Suprapubic skin (tissue), 4 donors: ENCODE measurements around the gene TSC22D3. TPM values are rescaled to one million over a fixed set of nuclear protein-coding genes. Genes with fewer than 3 reads are reported as not detected.

Experiments used
- DNase-seq, 2 donors: peaks; one replicate each; pipeline ENCODE4 v3.0.0-alpha.2; 2019; ENCODE audit warnings: low spot score in 2 of 2
- H3K27ac ChIP-seq: fragments of 200-600 bp; sonication (generic); one replicate; pipeline ENCODE4 v1.5.1; 2019
- H3K27me3 ChIP-seq: fragments of 200-600 bp; sonication (generic); one replicate; pipeline ENCODE4 v1.5.1; 2019
- H3K36me3 ChIP-seq: fragments of 200-600 bp; sonication (generic); one replicate; pipeline ENCODE4 v1.5.1; 2019
- H3K4me1 ChIP-seq: fragments of 200-600 bp; sonication (generic); one replicate; pipeline ENCODE4 v1.5.1; 2019
- H3K4me3 ChIP-seq: fragments of 200-600 bp; sonication (generic); one replicate; pipeline ENCODE4 v1.5.1; 2019; ENCODE audit warnings: mild to moderate bottlenecking
- H3K9me3 ChIP-seq: fragments of 200-600 bp; sonication (generic); one replicate; pipeline ENCODE4 v1.5.1; 2019
- EP300 ChIP-seq: sonication (generic); formaldehyde crosslinking; IDR thresholded peaks from one replicate; pipeline ENCODE4 v1.6.1; 2017; ENCODE audit warnings: antibody characterized with exemption
- POLR2A ChIP-seq, 2 donors: fragments of 450-650 bp; IDR thresholded peaks; one replicate each; pipeline ENCODE4 v1.6.1; 2017; ENCODE audit warnings: antibody characterized with exemption in 2 of 2, mild to moderate bottlenecking in 2 of 2, moderate library complexity in 2 of 2
- POLR2AphosphoS5 ChIP-seq, 3 donors: sonication (generic); formaldehyde crosslinking; IDR thresholded peaks; one replicate each; pipeline ENCODE4 v1.6.1; 2017; ENCODE audit warnings: antibody characterized with exemption in 3 of 3
- WGBS: methylation state at CpG from one replicate; pipeline ENCODE4 v1.1.5; 2018; 5-methylcytosine and 5-hydroxymethylcytosine counted together
- total RNA-seq, 4 donors: library from RNA; depleted of rRNA; stranded (reverse); fragments of >200 nt; gene quantifications; one replicate each; pipeline ENCODE4 v1.1.0, GENCODE V29; 2016
- TF ChIP-seq, protein P1 (sequence below), 2 donors: fragments of 200-600 bp in 1 of 2; fragments of 450-650 bp in 1 of 2; sonication (generic) in 1 of 2; IDR thresholded peaks; one replicate each; pipeline ENCODE4 v1.5.1; 2016 to 2019; ENCODE audit warnings: antibody characterized with exemption in 2 of 2, mild to moderate bottlenecking in 1 of 2, moderate library complexity in 1 of 2

Gene TSC22D3
- total RNA-seq, 4 donors from 2014 or later: 487 to 1,035 (median 681) TPM

DNA sequence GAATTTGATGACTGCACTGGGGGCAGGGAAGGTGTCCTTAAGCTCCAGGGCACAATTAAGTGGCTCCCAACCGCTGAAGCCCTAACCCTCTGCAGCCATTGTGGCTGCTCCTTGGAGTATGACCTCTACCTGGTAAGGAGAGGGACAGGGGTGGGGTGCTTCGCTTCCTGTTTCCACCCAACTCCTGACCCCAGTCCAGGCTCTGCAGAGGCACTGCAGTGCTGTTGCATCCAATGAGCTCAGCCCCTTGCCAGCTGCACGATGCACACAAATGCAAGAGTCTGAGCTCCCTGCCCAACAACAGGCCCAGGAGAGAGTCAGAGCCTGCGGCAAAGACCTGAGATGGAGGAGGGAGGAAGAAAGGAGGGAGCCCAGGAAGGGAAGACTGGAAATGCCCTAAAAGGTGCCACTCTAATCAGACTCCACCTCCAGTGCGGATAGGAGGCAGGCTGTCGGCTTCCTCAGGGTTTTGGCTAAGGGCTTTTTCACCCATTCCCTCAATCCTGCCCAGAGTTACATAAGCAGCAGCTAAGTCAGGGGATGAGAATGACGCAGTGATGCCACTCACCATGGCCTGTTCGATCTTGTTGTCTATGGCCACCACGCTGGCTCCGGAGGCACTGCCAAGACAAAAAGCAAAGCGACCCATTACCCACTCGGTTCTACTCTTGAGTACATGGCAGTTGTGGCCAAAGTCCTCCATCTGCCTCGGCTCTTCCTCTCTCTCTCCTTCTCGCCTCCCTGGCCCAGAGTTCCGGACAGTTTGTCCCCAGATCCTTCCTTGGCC is 60.1 kb downstream of the TSC22D3 start:
- TF ChIP-seq POLR2A (IDR thresholded peaks at IDR 0.05): no peak
- TF ChIP-seq EP300: no peak
- TF ChIP-seq POLR2AphosphoS5 (IDR thresholded peaks at IDR 0.05): peak in 1 of 3 donors; percentile 2
- TF ChIP-seq, protein P1, sequence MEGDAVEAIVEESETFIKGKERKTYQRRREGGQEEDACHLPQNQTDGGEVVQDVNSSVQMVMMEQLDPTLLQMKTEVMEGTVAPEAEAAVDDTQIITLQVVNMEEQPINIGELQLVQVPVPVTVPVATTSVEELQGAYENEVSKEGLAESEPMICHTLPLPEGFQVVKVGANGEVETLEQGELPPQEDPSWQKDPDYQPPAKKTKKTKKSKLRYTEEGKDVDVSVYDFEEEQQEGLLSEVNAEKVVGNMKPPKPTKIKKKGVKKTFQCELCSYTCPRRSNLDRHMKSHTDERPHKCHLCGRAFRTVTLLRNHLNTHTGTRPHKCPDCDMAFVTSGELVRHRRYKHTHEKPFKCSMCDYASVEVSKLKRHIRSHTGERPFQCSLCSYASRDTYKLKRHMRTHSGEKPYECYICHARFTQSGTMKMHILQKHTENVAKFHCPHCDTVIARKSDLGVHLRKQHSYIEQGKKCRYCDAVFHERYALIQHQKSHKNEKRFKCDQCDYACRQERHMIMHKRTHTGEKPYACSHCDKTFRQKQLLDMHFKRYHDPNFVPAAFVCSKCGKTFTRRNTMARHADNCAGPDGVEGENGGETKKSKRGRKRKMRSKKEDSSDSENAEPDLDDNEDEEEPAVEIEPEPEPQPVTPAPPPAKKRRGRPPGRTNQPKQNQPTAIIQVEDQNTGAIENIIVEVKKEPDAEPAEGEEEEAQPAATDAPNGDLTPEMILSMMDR (IDR thresholded peaks at IDR 0.05): no peak
- no peaks in the 10 kb centered on the region for H3K9me3 ChIP-seq
- H3K36me3 ChIP-seq: peaks cover 26% of the 10 kb centered on the region
- peak overlapping the region; percentile 98 for H3K27ac ChIP-seq
- no peaks in the 10 kb centered on the region for H3K27me3 ChIP-seq
- DNase-seq: peak in 1 of 2 donors; percentile 54
- H3K4me1 ChIP-seq: peaks cover 31% of the 10 kb centered on the region
- 56% methylated on average over 15 of the region's 15 CpGs for WGBS
- H3K4me3 ChIP-seq: peak overlapping the region; percentile 74

DNA sequence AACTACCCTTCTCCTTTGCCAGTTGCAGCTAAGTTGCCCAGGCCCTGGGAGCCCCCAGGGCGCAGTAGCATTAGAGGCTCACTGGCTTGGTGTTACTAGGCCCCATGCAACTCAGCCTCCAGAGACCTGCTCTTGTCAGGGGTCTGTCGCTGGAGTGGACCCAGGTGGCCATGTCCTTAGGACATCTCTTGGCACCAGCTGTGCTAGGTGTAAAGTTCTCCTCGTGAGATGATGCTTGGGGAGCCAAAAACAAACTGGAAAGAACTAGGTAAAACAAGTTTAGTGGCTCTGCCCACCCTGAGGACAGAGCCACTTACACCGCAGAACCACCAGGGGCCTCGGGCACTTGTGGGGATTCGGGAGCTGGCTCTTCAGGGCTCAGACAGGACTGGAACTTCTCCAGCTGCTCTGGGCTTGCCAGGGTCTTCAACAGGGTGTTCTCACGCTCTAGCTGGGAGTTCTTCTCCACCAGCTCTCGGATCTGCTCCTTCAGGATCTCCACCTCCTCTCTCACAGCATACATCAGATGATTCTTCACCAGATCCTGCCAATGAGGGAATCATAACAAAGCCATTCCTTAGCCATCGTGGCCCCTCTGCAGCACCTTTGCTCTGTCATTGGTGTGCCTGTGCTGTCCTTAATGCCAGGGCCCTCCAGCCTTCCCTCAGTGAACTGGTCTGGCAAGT is 61.2 kb downstream of the TSC22D3 start:
- DNase-seq: peak in 1 of 2 donors; percentile 67
- WGBS: 40% methylated on average over 8 of the region's 9 CpGs
- Histone ChIP-seq H3K4me3 (peak overlapping the region; percentile 74), H3K27ac (peak overlapping the region; percentile 98), H3K36me3 (peaks cover 26% of the 10 kb centered on the region), H3K27me3 (no peaks in the 10 kb centered on the region), H3K9me3 (no peaks in the 10 kb centered on the region), H3K4me1 (peaks cover 39% of the 10 kb centered on the region)
- TF ChIP-seq POLR2A (IDR thresholded peaks at IDR 0.05) (no peak), EP300 (no peak), POLR2AphosphoS5 (IDR thresholded peaks at IDR 0.05) (no peak)
- TF ChIP-seq, protein P1 (IDR thresholded peaks at IDR 0.05): peak in 1 of 2 donors; percentile 9

DNA sequence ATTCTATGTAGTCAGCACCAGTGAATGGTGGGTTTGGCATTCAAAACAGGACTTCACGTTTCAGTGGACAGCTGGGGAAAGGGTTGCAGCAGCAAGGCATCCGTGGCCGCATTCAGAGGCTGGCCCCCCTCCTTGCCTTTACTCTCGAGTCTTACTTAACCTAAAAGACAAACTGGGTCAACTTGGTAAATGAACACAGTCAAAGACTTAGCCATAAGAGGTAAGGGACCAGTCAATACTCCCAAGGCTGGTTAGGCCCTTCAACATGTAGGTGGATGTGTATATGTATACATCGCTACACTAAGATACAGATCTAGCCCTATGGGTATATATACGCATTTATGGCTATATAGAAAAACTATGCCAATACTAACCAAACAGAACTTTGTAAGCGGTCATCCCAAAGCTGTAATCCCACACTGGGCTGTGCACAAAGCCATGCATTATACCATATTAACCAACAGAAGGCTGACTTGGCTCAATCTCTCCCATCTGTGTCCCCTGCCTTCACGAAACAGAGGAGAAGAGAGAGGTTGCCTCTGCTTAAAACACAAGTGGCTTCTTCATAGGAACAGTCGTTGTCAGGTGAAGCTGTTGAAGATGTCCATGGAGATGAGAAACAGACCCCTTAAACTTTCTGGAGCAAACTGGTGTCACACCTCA is 61.9 kb downstream of the TSC22D3 start:
- Histone ChIP-seq H3K27me3 (no peaks in the 10 kb centered on the region), H3K9me3 (no peaks in the 10 kb centered on the region), H3K27ac (peak overlapping the region; percentile 98), H3K4me1 (peaks cover 35% of the 10 kb centered on the region), H3K4me3 (peak overlapping the region; percentile 74), H3K36me3 (peaks cover 26% of the 10 kb centered on the region)
- no peak for TF ChIP-seq POLR2AphosphoS5 (IDR thresholded peaks at IDR 0.05)
- peak in 1 of 2 donors; percentile 61 for DNase-seq
- 64% methylated on average over 9 of the region's 9 CpGs for WGBS

DNA sequence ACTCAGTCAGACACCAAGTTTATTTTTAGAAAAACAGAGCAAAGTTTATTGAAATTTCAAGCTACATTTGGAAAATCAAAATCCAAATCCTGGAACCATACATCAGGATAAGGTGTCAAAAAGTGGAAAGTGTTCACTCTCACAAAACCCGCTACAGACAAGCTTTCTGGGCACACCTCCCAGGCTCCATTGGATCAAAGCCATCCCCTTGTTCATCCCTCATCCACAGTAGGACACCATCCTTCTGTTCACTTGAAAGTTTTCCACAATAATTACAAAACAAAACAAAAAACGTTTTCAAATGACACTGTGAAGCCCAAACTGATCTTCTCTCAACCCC is 62.4 kb downstream of the TSC22D3 start:
- WGBS: 37% methylated on average over 2 of the region's 2 CpGs
- peaks cover 30% of the 10 kb centered on the region for H3K4me1 ChIP-seq
- H3K27me3 ChIP-seq: no peaks in the 10 kb centered on the region

More for the DNA sequence above, 62.4 kb downstream of the TSC22D3 start:
- peak overlapping the region; percentile 98 for H3K27ac ChIP-seq
- DNase-seq: peak in 1 of 2 donors; percentile 59
- peaks cover 26% of the 10 kb centered on the region for H3K36me3 ChIP-seq
- TF ChIP-seq POLR2AphosphoS5 (IDR thresholded peaks at IDR 0.05) (no peak), EP300 (no peak), POLR2A (IDR thresholded peaks at IDR 0.05) (no peak)
- TF ChIP-seq, protein P1 (IDR thresholded peaks at IDR 0.05): no peak
- no peaks in the 10 kb centered on the region for H3K9me3 ChIP-seq
- peak overlapping the region; percentile 74 for H3K4me3 ChIP-seq
